Ramos (cell line): Measurements from ENCODE around the gene FAM187B.

Source experiments
- in situ Hi-C: fragments of 300-500 bp; cut with MboI; formaldehyde crosslinking; loops from one replicate; pipeline ENCODE4 v1.14.3; 2022; ENCODE audit warnings: low sequenced_read_pairs; ENCODE audit not compliant: unreplicated experiment

The FAM187B gene

DNA sequence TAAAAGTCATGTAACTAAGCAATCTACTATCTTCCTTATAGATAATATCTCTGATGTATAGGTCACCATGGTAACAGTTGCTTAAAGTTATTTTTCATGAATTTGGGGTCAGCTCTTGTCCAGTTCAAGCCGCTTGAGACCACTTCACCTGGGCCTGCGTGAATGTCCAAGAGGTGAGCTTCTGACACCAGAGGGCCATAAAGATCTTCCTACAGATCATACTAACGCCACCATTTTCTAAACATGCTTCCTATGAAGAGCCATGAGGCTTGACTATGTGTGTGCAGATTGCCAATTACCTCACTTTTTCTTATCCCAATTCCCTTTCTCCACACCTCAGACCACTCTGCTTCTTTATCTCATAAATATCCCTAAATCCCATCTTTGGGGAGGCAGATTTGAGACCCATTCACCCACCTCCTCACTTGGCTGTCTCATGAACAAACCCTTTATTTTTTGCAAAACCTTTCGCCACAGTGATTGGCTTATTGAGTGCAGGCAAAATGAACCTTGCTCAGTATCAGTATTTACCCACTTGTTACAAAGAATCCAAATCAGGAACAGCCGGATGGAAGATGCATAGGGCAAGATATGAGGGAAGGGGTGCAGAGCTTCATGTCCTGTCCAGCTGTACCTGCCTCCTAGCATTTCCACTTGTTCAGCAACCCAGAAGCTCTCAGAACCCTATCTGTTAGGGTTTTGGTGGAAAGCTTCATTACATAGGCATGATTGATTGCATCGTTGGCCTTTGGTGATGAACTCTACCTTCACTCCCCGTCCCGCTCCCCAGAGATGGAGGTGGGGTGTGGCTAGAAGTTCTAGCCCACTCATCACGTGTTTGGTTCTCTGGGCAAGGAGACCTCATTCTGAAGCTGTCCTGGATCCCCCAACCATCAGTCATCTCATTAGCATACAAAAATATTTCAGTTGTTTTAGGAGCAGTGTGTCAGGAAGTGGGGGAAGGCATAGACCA lies 34.2 kb downstream of the FAM187B start:
- in situ Hi-C loops, result no loop called here

DNA sequence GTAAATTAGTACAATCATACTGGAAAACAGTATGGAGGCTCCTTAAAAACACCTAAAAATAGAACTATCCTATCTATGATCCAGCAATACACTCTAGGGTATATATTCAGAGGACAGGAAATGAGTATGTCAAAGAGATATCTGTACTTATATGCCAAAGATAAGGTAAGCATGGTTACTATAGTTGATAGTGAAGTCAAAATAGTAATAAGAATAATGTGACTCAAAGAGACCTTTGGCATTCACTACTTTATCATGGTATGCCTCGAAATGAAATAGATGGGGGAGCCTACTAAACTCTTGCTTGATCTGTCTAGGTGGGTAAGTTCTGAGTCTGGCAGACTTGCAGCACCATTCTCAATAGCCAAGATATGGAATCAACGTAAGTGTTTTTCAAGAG lies 43.7 kb downstream of the FAM187B start:
- in situ Hi-C loops, result no loop called here

DNA sequence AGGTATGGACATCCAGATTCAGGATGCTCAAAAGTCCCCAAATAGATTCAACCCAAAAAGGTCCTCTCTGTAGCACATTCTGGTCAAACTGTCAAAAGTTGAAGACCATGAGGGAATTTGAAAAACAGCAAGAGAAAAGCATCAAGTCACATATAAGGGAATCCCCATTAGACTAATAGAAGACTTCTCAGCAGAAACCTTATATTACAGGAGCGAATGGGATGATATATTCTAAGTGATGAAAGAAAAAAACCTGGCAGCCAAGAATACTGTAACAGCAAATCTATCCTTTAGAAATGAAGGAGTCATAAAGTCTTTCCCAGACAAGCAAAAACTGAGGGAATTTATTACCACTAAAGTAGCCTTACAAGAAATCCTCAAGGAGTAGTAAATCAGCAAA lies 44.3 kb downstream of the FAM187B start:
- in situ Hi-C loops, result no loop called here

DNA sequence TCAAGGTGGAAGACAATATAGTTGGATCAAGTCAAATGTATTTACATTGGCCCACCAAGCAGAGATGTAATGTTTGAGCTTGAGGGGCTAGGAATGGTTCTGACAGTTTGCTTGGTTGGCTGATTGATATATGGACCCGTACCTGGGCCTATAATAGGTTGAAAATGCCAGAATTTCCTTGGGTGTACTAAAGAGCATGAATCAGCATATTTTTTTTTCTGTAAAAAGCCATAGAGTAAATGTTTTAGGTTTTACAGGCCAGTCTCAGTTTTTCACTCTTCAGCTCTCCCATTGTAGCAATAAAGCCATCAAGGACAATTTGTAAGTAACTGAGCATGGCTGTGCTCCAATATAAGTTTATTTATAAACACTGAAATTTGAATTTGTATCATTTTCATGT lies 47.2 kb downstream of the FAM187B start:
- in situ Hi-C loops, result no loop called here

DNA sequence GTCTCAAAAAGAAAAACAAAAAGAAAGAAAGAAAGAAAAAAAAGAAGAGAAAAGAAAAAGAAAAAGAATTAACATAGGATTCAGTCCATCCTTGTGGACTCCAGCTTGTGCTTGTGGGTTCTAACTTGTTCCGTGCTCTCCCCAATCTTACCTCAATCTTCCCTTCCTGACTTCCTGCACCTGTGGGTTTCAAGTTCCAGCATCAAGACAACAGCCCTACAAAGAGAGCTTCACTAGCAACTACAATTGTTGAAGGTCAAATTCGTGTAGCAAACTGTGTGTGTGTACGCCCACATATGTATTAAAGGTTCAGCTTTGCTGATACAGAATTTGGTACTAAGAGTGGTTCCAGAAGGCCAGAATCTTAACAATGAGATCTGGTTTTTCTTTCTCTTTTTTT lies 48.7 kb downstream of the FAM187B start:
- in situ Hi-C loops, result no loop called here

DNA sequence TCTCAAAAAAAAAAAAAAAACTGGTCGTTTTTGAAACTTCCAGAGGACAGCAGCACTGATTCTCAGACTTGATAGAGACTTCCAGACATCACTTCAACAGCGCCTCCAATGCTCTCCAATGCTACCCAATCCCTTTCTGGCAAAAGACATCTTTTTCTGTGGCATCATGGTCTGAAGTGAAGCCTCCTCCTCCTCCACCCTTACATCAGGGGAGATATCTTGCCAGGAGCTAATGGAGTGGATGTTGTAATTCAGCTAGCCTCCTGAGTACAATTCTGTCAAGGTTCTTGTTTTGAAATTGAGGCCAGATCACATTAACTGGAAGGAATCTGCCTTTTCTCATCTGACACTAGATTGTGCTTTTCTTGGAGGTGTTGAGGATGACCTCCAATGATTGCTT lies 49.8 kb downstream of the FAM187B start:
- in situ Hi-C loops, result no loop called here

DNA sequence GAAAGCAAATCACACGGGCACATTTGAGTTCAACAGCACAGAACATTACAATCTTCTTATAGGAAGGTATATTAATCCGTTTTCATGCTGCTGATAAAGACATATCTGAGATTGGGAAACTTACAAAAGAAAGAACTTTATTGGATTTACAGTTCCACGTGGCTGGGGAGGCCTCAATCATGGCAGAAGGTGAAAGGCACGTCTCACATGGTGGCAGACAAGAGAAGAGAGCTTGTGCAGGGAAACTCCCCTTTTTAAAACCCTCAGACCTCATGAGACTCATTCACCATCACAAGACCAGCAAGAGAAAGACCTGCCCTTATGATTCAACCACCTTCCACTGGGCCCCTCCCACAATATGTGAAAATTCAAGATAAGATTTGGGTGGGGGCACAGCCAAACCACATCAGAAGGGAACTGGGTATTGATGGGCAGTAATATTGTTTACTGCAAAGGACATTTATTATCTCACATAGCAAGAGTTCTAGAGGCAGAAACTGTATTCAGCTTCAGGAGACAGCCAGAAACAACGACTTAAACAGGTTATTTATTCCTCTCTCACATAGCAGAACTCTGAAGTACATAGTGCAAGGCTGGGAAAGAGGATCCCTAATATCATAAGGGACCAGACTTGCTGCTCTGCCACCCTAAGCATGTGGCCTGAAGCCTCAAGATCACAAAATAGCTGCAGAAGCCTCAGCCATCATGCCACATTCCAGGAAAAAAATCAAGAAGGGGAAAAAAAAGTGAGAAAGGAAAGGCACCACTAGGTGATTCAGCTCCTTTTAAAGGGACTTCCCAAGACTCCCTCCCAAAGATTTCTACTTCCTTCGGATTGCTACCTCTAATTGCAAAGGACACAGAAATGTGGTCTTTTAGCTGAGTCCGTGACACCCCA lies 50.9 kb downstream of the FAM187B start:
- in situ Hi-C loops, result no loop called here

DNA sequence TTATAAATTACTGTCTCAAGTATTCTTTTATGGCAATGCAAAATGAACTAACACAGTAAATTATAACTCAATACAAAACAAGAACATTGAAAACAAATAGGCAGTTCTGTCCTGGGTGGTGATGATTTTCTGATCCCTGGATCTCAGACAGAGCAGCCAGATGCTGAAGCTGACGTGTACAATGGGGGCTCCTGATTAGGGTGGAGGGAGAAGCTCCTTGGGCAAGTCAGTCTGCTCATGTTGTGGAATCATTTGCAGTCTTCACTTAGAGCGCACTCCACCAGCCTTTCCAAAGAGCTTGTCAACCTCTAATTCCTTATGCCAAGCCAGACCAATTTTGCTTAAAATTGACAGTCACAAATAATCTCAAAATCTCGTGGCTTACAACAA lies 52.4 kb downstream of the FAM187B start:
- in situ Hi-C loops, result no loop called here
